ENCODE results near the gene ARMH4. TPM values are rescaled to one million over a fixed set of nuclear protein-coding genes. Genes with fewer than 3 reads are reported as not detected.

The ARMH4 gene
- total RNA-seq, 2 donors from 2014 or later: 2.4 to 45.1 TPM

DNA sequence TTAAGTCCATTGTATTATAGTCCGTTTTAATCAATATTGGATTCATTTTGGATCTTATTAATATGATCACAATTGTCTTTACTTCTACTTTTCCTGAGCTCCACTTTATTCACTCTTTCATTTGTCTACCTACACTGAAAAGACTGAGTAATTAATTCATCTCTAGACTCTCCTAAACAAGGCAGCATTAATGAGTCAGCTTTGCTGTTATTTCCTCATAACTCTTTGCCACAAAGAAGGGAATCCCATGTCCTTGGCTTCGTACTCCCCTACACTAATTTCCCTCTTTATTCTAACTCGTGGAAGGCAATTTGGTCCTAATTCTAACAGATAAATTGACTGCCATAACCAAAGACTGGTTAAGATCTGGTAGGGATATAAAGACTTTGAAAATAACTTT lies 91.9 kb downstream of the ARMH4 start:
- no peaks in the 10 kb centered on the region for H3K9me3 ChIP-seq
- H3K27ac ChIP-seq: no peak overlapping the region
- TF ChIP-seq, protein P1, sequence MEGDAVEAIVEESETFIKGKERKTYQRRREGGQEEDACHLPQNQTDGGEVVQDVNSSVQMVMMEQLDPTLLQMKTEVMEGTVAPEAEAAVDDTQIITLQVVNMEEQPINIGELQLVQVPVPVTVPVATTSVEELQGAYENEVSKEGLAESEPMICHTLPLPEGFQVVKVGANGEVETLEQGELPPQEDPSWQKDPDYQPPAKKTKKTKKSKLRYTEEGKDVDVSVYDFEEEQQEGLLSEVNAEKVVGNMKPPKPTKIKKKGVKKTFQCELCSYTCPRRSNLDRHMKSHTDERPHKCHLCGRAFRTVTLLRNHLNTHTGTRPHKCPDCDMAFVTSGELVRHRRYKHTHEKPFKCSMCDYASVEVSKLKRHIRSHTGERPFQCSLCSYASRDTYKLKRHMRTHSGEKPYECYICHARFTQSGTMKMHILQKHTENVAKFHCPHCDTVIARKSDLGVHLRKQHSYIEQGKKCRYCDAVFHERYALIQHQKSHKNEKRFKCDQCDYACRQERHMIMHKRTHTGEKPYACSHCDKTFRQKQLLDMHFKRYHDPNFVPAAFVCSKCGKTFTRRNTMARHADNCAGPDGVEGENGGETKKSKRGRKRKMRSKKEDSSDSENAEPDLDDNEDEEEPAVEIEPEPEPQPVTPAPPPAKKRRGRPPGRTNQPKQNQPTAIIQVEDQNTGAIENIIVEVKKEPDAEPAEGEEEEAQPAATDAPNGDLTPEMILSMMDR (IDR thresholded peaks at IDR 0.05): no peak
- no peak for TF ChIP-seq POLR2A (IDR thresholded peaks at IDR 0.05)
- TF ChIP-seq POLR2AphosphoS5 (IDR thresholded peaks at IDR 0.05): no peak
- intact Hi-C loops (cut with DNase I): no loop called here
- H3K4me3 ChIP-seq: no peak overlapping the region
- no peaks in the 10 kb centered on the region for H3K36me3 ChIP-seq
- no peaks in the 10 kb centered on the region for H3K27me3 ChIP-seq (replicated peaks; ENCODE audit: insufficient read depth)
- no peak for DNase-seq (ENCODE audit: low spot score)
- WGBS: 51% methylated on average over 3 of the region's 3 CpGs
- no peaks in the 10 kb centered on the region for H3K4me1 ChIP-seq (replicated peaks)

DNA sequence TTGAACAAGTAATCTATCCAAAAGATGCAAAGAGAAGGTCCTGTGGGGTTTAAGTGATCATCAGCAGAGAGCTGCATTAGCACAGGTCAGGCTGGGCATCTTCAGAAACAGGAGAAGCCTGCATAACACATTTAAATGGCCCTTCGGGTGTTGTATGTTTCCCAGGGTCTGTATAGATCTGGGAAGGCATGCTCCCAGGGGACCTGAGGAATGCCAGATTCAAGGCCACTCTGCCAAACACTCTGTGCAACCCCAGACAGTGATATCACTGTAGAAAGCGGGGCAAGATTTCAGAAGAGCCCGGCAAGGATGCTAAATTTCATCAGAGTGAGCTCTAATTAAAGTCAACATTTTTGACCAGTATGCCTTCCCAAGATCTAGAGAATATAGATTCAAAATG lies 92.9 kb downstream of the ARMH4 start:
- WGBS: 85% methylated on average over 3 of the region's 3 CpGs
- no peaks in the 10 kb centered on the region for H3K9me3 ChIP-seq

GRCh38 chr14:58055497-58056010 lies 96.5 kb downstream of the ARMH4 start:
- TF ChIP-seq, protein P1 (IDR thresholded peaks at IDR 0.05): no peak
- TF ChIP-seq POLR2AphosphoS5 (IDR thresholded peaks at IDR 0.05): no peak
- no peaks in the 10 kb centered on the region for H3K4me1 ChIP-seq (replicated peaks)
- H3K27me3 ChIP-seq (replicated peaks; ENCODE audit: insufficient read depth): no peaks in the 10 kb centered on the region
- intact Hi-C loops (cut with DNase I): no loop called here
- no peaks in the 10 kb centered on the region for H3K9me3 ChIP-seq
- H3K27ac ChIP-seq: no peak overlapping the region
- H3K36me3 ChIP-seq: no peaks in the 10 kb centered on the region
- no peak overlapping the region for H3K4me3 ChIP-seq
- no peak for DNase-seq (ENCODE audit: low spot score)

More for the DNA sequence above, 92.9 kb downstream of the ARMH4 start:
- no peak for DNase-seq (ENCODE audit: low spot score)
- intact Hi-C loops (cut with DNase I): no loop called here
- H3K27ac ChIP-seq: no peak overlapping the region
- no peak overlapping the region for H3K4me3 ChIP-seq
- no peaks in the 10 kb centered on the region for H3K36me3 ChIP-seq
- H3K4me1 ChIP-seq (replicated peaks): no peaks in the 10 kb centered on the region
- TF ChIP-seq POLR2AphosphoS5 (IDR thresholded peaks at IDR 0.05) (no peak), POLR2A (IDR thresholded peaks at IDR 0.05) (no peak)
- TF ChIP-seq, protein P1 (IDR thresholded peaks at IDR 0.05): no peak
- no peaks in the 10 kb centered on the region for H3K27me3 ChIP-seq (replicated peaks; ENCODE audit: insufficient read depth)

DNA sequence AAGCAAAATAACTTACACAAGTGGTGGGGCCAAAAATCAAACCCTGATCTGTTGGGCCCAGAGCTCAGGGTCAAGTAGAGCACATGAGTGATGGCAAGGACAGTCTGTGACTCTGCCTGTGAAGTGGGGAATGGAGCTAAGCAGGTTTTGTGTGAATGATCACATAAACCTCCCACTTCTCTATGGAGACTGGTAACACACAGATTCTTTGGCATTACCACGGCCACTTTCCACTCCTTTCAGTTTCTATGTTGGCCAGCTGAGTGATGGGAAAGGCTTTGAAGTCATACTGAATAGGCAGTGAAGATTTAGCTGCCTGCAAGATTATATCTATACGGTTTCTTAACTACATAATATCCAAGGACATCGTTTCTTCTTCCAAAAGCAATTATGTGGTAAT lies 97.9 kb downstream of the ARMH4 start:
- H3K27me3 ChIP-seq (replicated peaks; ENCODE audit: insufficient read depth): no peaks in the 10 kb centered on the region
- no peak for TF ChIP-seq POLR2AphosphoS5 (IDR thresholded peaks at IDR 0.05)
- TF ChIP-seq, protein P1 (IDR thresholded peaks at IDR 0.05): no peak
- no peak for TF ChIP-seq POLR2A (IDR thresholded peaks at IDR 0.05)
- 37% methylated on average over 3 of the region's 3 CpGs for WGBS
- intact Hi-C loops (cut with DNase I): loop anchor here (5.0 kb wide), 1 partner anchor 52 kb away; no protein-coding TSS in a partner anchor
- H3K9me3 ChIP-seq: no peaks in the 10 kb centered on the region
- no peaks in the 10 kb centered on the region for H3K36me3 ChIP-seq
- DNase-seq (ENCODE audit: low spot score): no peak
- H3K4me3 ChIP-seq: no peak overlapping the region
- H3K27ac ChIP-seq: no peak overlapping the region
- H3K4me1 ChIP-seq (replicated peaks): no peaks in the 10 kb centered on the region

DNA sequence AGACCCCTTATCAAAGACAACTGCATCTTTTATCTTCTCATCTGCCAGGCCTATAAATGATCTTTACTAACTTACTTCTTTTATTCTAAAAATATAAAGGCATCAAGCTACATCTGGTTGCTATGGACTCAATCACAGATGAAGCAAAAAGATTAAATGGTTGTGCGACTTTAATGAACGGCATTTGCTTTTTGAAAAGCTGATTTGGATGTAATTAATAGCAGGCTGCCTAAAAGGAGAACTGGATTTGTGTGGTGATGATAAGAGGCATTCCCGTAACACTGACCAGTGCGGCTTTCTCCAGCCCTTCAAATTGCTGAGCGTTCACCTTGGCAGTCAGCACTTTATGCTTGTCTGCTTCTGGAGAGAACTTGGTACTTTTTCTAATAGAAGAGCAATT lies 103.8 kb downstream of the ARMH4 start:
- Histone ChIP-seq H3K4me3 (no peak overlapping the region), H3K27ac (no peak overlapping the region), H3K36me3 (no peaks in the 10 kb centered on the region), H3K27me3 (replicated peaks; ENCODE audit: insufficient read depth) (no peaks in the 10 kb centered on the region), H3K4me1 (replicated peaks) (no peaks in the 10 kb centered on the region), H3K9me3 (no peaks in the 10 kb centered on the region)
- TF ChIP-seq, protein P1 (IDR thresholded peaks at IDR 0.05): no peak
- TF ChIP-seq POLR2A (IDR thresholded peaks at IDR 0.05): no peak
- 44% methylated on average over 5 of the region's 5 CpGs for WGBS
- intact Hi-C loops (cut with DNase I): no loop called here
- no peak for DNase-seq (ENCODE audit: low spot score)

All from prostate gland (tissue), 2 donors.